Measurements from ENCODE around the gene MINPP1. TPM values are rescaled to one million over a fixed set of nuclear protein-coding genes. Genes with fewer than 3 reads are reported as not detected.

The MINPP1 gene
- total RNA-seq, 1 experiment from 2014 or later: 25.5 TPM

DNA sequence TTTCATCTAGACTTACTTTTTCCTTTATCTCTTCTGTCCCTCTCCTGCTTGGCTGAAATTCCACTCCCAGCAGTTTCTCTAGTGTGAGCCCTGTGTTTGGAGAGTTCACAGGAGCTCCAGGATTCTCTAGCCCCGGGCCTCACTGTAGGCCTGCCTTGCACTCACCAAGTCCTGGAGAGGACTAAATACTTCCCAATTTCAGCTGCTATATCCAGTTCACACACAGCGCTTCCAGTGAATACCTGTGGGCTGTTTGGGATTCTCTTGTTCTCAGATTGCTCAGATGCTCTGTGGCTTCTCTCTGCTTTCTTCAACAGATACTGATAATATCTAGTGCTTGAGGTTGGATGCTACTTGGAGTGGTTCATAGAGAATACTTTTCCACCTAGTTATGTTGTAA, 46.0 kb downstream of the MINPP1 start:
- POLR2A ChIA-PET: no interaction called here
- DNase-seq (ENCODE audit: low spot score): no peak
- H3K36me3 Mint-ChIP-seq: peaks cover 25% of the 10 kb centered on the region
- peak overlapping the region; percentile 78 for H3K27ac Mint-ChIP-seq
- no peak for TF ChIP-seq TCF7 (CRISPR knock-in tag; IDR thresholded peaks at IDR 0.05; ENCODE audit: low read depth)
- no peaks in the 10 kb centered on the region; the same call in 1 of the 2 replicates for H3K9me3 Mint-ChIP-seq
- H3K4me1 Mint-ChIP-seq: peaks cover 32% of the 10 kb centered on the region
- CTCF ChIA-PET: no interaction called here
- peak; percentile 76 for ATAC-seq
- no peak overlapping the region; the same call in 1 of the 2 replicates for H3K4me3 Mint-ChIP-seq
- no peaks in the 10 kb centered on the region for H3K27me3 Mint-ChIP-seq (ENCODE audit: low read depth)

DNA sequence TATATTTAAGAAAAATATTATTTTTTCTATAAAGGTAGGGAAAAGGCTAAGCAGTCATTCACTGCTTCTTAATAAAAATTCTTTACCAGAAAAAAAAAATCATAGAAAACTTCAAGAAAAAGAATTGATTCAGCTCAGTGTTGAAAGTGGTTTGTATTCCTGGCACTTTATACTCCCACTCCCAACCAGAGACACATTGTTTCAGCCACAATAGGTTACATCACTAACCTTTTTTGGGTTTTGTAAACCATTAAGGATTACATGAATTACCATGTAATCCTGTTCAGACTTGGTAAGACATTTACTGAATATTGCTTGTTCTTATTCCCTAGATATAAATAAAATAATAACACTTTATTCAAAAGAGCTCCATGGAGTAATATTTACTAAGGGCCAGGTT, 46.6 kb downstream of the MINPP1 start:
- TF ChIP-seq, protein P1, sequence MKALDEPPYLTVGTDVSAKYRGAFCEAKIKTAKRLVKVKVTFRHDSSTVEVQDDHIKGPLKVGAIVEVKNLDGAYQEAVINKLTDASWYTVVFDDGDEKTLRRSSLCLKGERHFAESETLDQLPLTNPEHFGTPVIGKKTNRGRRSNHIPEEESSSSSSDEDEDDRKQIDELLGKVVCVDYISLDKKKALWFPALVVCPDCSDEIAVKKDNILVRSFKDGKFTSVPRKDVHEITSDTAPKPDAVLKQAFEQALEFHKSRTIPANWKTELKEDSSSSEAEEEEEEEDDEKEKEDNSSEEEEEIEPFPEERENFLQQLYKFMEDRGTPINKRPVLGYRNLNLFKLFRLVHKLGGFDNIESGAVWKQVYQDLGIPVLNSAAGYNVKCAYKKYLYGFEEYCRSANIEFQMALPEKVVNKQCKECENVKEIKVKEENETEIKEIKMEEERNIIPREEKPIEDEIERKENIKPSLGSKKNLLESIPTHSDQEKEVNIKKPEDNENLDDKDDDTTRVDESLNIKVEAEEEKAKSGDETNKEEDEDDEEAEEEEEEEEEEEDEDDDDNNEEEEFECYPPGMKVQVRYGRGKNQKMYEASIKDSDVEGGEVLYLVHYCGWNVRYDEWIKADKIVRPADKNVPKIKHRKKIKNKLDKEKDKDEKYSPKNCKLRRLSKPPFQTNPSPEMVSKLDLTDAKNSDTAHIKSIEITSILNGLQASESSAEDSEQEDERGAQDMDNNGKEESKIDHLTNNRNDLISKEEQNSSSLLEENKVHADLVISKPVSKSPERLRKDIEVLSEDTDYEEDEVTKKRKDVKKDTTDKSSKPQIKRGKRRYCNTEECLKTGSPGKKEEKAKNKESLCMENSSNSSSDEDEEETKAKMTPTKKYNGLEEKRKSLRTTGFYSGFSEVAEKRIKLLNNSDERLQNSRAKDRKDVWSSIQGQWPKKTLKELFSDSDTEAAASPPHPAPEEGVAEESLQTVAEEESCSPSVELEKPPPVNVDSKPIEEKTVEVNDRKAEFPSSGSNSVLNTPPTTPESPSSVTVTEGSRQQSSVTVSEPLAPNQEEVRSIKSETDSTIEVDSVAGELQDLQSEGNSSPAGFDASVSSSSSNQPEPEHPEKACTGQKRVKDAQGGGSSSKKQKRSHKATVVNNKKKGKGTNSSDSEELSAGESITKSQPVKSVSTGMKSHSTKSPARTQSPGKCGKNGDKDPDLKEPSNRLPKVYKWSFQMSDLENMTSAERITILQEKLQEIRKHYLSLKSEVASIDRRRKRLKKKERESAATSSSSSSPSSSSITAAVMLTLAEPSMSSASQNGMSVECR (CRISPR knock-in tag; IDR thresholded peaks at IDR 0.05; ENCODE audit: borderline replicate concordance): no peak
- TF ChIP-seq, protein P2, sequence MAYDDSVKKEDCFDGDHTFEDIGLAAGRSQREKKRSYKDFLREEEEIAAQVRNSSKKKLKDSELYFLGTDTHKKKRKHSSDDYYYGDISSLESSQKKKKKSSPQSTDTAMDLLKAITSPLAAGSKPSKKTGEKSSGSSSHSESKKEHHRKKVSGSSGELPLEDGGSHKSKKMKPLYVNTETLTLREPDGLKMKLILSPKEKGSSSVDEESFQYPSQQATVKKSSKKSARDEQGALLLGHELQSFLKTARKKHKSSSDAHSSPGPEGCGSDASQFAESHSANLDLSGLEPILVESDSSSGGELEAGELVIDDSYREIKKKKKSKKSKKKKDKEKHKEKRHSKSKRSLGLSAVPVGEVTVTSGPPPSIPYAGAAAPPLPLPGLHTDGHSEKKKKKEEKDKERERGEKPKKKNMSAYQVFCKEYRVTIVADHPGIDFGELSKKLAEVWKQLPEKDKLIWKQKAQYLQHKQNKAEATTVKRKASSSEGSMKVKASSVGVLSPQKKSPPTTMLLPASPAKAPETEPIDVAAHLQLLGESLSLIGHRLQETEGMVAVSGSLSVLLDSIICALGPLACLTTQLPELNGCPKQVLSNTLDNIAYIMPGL (CRISPR knock-in tag; IDR thresholded peaks at IDR 0.05): no peak
- TF ChIP-seq, protein P3, sequence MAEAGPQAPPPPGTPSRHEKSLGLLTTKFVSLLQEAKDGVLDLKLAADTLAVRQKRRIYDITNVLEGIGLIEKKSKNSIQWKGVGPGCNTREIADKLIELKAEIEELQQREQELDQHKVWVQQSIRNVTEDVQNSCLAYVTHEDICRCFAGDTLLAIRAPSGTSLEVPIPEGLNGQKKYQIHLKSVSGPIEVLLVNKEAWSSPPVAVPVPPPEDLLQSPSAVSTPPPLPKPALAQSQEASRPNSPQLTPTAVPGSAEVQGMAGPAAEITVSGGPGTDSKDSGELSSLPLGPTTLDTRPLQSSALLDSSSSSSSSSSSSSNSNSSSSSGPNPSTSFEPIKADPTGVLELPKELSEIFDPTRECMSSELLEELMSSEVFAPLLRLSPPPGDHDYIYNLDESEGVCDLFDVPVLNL (CRISPR knock-in tag; IDR thresholded peaks at IDR 0.05; ENCODE audit: borderline replicate concordance, low read depth): no peak
- TF ChIP-seq, protein P4, sequence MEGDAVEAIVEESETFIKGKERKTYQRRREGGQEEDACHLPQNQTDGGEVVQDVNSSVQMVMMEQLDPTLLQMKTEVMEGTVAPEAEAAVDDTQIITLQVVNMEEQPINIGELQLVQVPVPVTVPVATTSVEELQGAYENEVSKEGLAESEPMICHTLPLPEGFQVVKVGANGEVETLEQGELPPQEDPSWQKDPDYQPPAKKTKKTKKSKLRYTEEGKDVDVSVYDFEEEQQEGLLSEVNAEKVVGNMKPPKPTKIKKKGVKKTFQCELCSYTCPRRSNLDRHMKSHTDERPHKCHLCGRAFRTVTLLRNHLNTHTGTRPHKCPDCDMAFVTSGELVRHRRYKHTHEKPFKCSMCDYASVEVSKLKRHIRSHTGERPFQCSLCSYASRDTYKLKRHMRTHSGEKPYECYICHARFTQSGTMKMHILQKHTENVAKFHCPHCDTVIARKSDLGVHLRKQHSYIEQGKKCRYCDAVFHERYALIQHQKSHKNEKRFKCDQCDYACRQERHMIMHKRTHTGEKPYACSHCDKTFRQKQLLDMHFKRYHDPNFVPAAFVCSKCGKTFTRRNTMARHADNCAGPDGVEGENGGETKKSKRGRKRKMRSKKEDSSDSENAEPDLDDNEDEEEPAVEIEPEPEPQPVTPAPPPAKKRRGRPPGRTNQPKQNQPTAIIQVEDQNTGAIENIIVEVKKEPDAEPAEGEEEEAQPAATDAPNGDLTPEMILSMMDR (IDR thresholded peaks at IDR 0.05): no peak
- TF ChIP-seq ZNF317 (CRISPR knock-in tag; IDR thresholded peaks at IDR 0.05; ENCODE audit: borderline replicate concordance, low read depth) (no peak), MXD4 (CRISPR knock-in tag; IDR thresholded peaks at IDR 0.05; ENCODE audit: borderline replicate concordance) (no peak)
- TF ChIP-seq, protein P5, sequence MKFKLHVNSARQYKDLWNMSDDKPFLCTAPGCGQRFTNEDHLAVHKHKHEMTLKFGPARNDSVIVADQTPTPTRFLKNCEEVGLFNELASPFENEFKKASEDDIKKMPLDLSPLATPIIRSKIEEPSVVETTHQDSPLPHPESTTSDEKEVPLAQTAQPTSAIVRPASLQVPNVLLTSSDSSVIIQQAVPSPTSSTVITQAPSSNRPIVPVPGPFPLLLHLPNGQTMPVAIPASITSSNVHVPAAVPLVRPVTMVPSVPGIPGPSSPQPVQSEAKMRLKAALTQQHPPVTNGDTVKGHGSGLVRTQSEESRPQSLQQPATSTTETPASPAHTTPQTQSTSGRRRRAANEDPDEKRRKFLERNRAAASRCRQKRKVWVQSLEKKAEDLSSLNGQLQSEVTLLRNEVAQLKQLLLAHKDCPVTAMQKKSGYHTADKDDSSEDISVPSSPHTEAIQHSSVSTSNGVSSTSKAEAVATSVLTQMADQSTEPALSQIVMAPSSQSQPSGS (CRISPR knock-in tag; IDR thresholded peaks at IDR 0.05; ENCODE audit: borderline replicate concordance, low read depth): no peak
- CTCF ChIA-PET: no interaction called here
- POLR2A ChIA-PET: no interaction called here
- ATAC-seq (no peak), DNase-seq (ENCODE audit: low spot score) (no peak)
- H3K27me3 Mint-ChIP-seq (ENCODE audit: low read depth): no peaks in the 10 kb centered on the region
- H3K4me1 Mint-ChIP-seq: peaks cover 32% of the 10 kb centered on the region
- peaks cover 20% of the 10 kb centered on the region for H3K36me3 Mint-ChIP-seq
- no peak overlapping the region for H3K4me3 Mint-ChIP-seq
- no peak overlapping the region for H3K27ac Mint-ChIP-seq
- H3K9me3 Mint-ChIP-seq: no peaks in the 10 kb centered on the region; the same call in 1 of the 2 replicates

DNA sequence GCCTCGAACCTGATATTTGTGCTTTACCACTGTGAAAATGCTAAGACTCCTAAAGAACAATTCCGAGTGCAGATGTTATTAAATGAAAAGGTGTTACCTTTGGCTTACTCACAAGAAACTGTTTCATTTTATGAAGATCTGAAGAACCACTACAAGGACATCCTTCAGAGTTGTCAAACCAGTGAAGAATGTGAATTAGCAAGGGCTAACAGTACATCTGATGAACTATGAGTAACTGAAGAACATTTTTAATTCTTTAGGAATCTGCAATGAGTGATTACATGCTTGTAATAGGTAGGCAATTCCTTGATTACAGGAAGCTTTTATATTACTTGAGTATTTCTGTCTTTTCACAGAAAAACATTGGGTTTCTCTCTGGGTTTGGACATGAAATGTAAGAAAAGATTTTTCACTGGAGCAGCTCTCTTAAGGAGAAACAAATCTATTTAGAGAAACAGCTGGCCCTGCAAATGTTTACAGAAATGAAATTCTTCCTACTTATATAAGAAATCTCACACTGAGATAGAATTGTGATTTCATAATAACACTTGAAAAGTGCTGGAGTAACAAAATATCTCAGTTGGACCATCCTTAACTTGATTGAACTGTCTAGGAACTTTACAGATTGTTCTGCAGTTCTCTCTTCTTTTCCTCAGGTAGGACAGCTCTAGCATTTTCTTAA, 47.7 kb downstream of the MINPP1 start:
- DNase-seq (ENCODE audit: low spot score): no peak
- no peak overlapping the region for H3K4me3 Mint-ChIP-seq
- H3K36me3 Mint-ChIP-seq: peaks cover 16% of the 10 kb centered on the region
- no peak for ATAC-seq
- peaks cover 31% of the 10 kb centered on the region for H3K4me1 Mint-ChIP-seq
- CTCF ChIA-PET: no interaction called here
- POLR2A ChIA-PET: no interaction called here
- H3K27ac Mint-ChIP-seq: peak overlapping the region; percentile 71; the same call in 1 of the 2 replicates
- no peaks in the 10 kb centered on the region; the same call in 1 of the 2 replicates for H3K9me3 Mint-ChIP-seq
- no peaks in the 10 kb centered on the region for H3K27me3 Mint-ChIP-seq (ENCODE audit: low read depth)
- TF ChIP-seq IRF2 (CRISPR knock-in tag; IDR thresholded peaks at IDR 0.05; ENCODE audit: borderline replicate concordance, low read depth): no peak
- no peak for TF ChIP-seq PRRX2 (CRISPR knock-in tag; IDR thresholded peaks at IDR 0.05)
- TF ChIP-seq, protein P6, sequence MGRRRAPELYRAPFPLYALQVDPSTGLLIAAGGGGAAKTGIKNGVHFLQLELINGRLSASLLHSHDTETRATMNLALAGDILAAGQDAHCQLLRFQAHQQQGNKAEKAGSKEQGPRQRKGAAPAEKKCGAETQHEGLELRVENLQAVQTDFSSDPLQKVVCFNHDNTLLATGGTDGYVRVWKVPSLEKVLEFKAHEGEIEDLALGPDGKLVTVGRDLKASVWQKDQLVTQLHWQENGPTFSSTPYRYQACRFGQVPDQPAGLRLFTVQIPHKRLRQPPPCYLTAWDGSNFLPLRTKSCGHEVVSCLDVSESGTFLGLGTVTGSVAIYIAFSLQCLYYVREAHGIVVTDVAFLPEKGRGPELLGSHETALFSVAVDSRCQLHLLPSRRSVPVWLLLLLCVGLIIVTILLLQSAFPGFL (CRISPR knock-in tag; IDR thresholded peaks at IDR 0.05; ENCODE audit: borderline replicate concordance): no peak
- no peak for TF ChIP-seq TEAD1 (CRISPR knock-in tag; IDR thresholded peaks at IDR 0.05)
- TF ChIP-seq ZNF423 (CRISPR knock-in tag; IDR thresholded peaks at IDR 0.05): no peak
- TF ChIP-seq NFE2L1 (CRISPR knock-in tag; IDR thresholded peaks at IDR 0.05): no peak
- TF ChIP-seq, protein P7, sequence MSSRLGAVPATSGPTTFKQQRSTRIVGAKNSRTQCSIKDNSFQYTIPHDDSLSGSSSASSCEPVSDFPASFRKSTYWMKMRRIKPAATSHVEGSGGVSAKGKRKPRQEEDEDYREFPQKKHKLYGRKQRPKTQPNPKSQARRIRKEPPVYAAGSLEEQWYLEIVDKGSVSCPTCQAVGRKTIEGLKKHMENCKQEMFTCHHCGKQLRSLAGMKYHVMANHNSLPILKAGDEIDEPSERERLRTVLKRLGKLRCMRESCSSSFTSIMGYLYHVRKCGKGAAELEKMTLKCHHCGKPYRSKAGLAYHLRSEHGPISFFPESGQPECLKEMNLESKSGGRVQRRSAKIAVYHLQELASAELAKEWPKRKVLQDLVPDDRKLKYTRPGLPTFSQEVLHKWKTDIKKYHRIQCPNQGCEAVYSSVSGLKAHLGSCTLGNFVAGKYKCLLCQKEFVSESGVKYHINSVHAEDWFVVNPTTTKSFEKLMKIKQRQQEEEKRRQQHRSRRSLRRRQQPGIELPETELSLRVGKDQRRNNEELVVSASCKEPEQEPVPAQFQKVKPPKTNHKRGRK (CRISPR knock-in tag; IDR thresholded peaks at IDR 0.05; ENCODE audit: borderline replicate concordance): no peak

All from WTC11 (cell line).